B cell (primary cell): ENCODE measurements around the gene VAC14. TPM values are rescaled to one million over a fixed set of nuclear protein-coding genes. Genes with fewer than 3 reads are reported as not detected.

Experiments
- ATAC-seq: fragments of 200-7000 bp; cut with Tn5 transposase; one replicate; pipeline ENCODE4 v1.10.0; 2021; ENCODE audit warnings: low read depth, mild to moderate bottlenecking, moderate number of reproducible peaks, moderate library complexity
- CTCF ChIA-PET: fragments of 350-600 bp; sonication (Branson Sonifier 250); formaldehyde crosslinking; loops from one replicate; lab custom pipeline; 2021; ENCODE audit warnings: antibody characterized with exemption, inconsistent platforms; lab: Charles Lee
- POLR2A ChIA-PET: fragments of 350-600 bp; sonication (Branson Sonifier 250); formaldehyde crosslinking; loops from one replicate; lab custom pipeline; 2021; ENCODE audit warnings: antibody characterized with exemption; lab: Charles Lee
- DNase-seq: peaks from one replicate; pipeline ENCODE4 v3.0.0; 2013
- H2AFZ ChIP-seq: 2 replicates; pipeline ENCODE4 v1.6.1; 2012; ENCODE audit warnings: mild to moderate bottlenecking, low read depth, low read length; ENCODE audit not compliant: insufficient read depth, poor library complexity, severe bottlenecking
- H3K27ac ChIP-seq, 2 donors: 1 replicate in 1 of 2; 2 replicates in 1 of 2; pipeline ENCODE4 v1.5.1; 2012 to 2013; ENCODE audit warnings: low read length in 2 of 2, mild to moderate bottlenecking in 2 of 2, moderate library complexity in 1 of 2
- H3K27me3 ChIP-seq, 4 experiments: fragments of 200-600 bp in 1 of 4; sonication (generic) in 1 of 4; replicated peaks in 1 of 4; 1 replicate in 2 of 4; 2 replicates in 2 of 4; pipeline versions ENCODE4 v1.6.1 to v1.7.0; 2013 to 2016; ENCODE audit warnings: low read length in 3 of 4, mild to moderate bottlenecking in 2 of 4, mixed read lengths in 1 of 4, moderate library complexity in 1 of 4; ENCODE audit not compliant: insufficient read depth in 4 of 4, control insufficient read depth in 3 of 4; ENCODE audit errors: control extremely low read depth in 1 of 4
- H3K36me3 ChIP-seq, 2 experiments: replicated peaks in 1 of 2; 1 replicate in 1 of 2; 2 replicates in 1 of 2; pipeline versions ENCODE4 v1.6.1 to v1.7.1; 2013; ENCODE audit warnings: low read length in 1 of 2; ENCODE audit not compliant: insufficient read depth in 2 of 2, control insufficient read depth in 1 of 2; ENCODE audit errors: control extremely low read depth in 1 of 2, extremely low read depth in 1 of 2
- H3K4me1 ChIP-seq, 2 donors: fragments of 200-600 bp in 1 of 2; sonication (generic) in 1 of 2; 1 replicate in 1 of 2; 2 replicates in 1 of 2; pipeline versions ENCODE4 v1.5.1 to v1.6.1; 2013 to 2017; ENCODE audit warnings: low read length in 2 of 2; ENCODE audit not compliant: control insufficient read depth in 2 of 2, insufficient read depth in 2 of 2
- H3K4me2 ChIP-seq: replicated peaks from 2 replicates; pipeline ENCODE3; 2012; ENCODE audit warnings: mild to moderate bottlenecking, low read depth, low read length; ENCODE audit not compliant: poor library complexity, severe bottlenecking
- H3K4me3 ChIP-seq, 5 experiments: fragments of 200-600 bp in 1 of 5; sonication (generic) in 1 of 5; 1 replicate in 3 of 5; 2 replicates in 2 of 5; pipeline versions ENCODE4 v1.5.1 to v1.7.0; 2011 to 2016; ENCODE audit warnings: low read length in 4 of 5, mild to moderate bottlenecking in 4 of 5, low read depth in 2 of 5, control low read depth in 1 of 5, moderate library complexity in 1 of 5; ENCODE audit not compliant: insufficient read depth in 1 of 5; ENCODE audit errors: control extremely low read depth in 1 of 5, extremely low read depth in 1 of 5
- H3K79me2 ChIP-seq: fragments of 200-600 bp; sonication (generic); one replicate; pipeline ENCODE4 v1.6.0; 2016; ENCODE audit warnings: low read length; ENCODE audit not compliant: control insufficient read depth, insufficient read depth
- H3K9ac ChIP-seq: fragments of 200-600 bp; sonication (generic); 2 replicates; pipeline ENCODE4 v1.6.1; 2017; ENCODE audit warnings: mild to moderate bottlenecking, low read length, moderate library complexity
- H3K9me3 ChIP-seq, 3 donors: one replicate each; pipeline versions ENCODE4 v1.6.1 to v1.7.1; 2013; ENCODE audit warnings: low read length in 2 of 3; ENCODE audit not compliant: control insufficient read depth in 2 of 3, insufficient read depth in 1 of 3; ENCODE audit errors: control extremely low read depth in 1 of 3
- H4K20me1 ChIP-seq: 2 replicates; pipeline ENCODE4 v1.6.0; 2012; ENCODE audit warnings: mild to moderate bottlenecking, low read length; ENCODE audit not compliant: insufficient read depth, control insufficient read depth, poor library complexity, severe bottlenecking
- H3K27ac Mint-ChIP-seq: one replicate; pipeline ENCODE4 v1.8.0; 2021; ENCODE audit warnings: mixed read lengths
- H3K27me3 Mint-ChIP-seq: one replicate; pipeline ENCODE4 v1.8.0; 2021; ENCODE audit warnings: mixed read lengths
- H3K4me1 Mint-ChIP-seq: one replicate; pipeline ENCODE4 v1.8.0; 2021; ENCODE audit warnings: mixed read lengths
- H3K4me3 Mint-ChIP-seq: one replicate; pipeline ENCODE4 v1.8.0; 2021; ENCODE audit warnings: mixed read lengths
- H3K9me3 Mint-ChIP-seq: one replicate; pipeline ENCODE4 v1.8.0; 2022; ENCODE audit warnings: mixed read lengths; ENCODE audit not compliant: insufficient read depth
- CTCF ChIP-seq: fragments of 200-600 bp; IDR thresholded peaks from one replicate; pipeline ENCODE4 v1.8.0; 2022; ENCODE audit warnings: antibody characterized with exemption, mild to moderate bottlenecking
- EZH2 ChIP-seq: IDR thresholded peaks from 2 replicates; pipeline ENCODE4 v1.6.1; 2012; ENCODE audit warnings: borderline replicate concordance, low read depth, mild to moderate bottlenecking, moderate library complexity, low read length; ENCODE audit not compliant: insufficient read depth, poor library complexity, severe bottlenecking
- WGBS: methylation state at CpG from one replicate; pipeline ENCODE4 v1.1.5; 2013; ENCODE audit warnings: missing lambda C conversion rate; ENCODE audit not compliant: insufficient coverage; 5-methylcytosine and 5-hydroxymethylcytosine counted together
- intact Hi-C: fragments of 100-400 bp; cut with micrococcal nuclease; formaldehyde crosslinking; loops from one replicate; pipeline ENCODE4 v1.10.0; 2022
- polyA plus RNA-seq: library from polyadenylated mRNA; depleted of rRNA; stranded (reverse); fragments of >200 nt; gene quantifications from 2 replicates; pipeline ENCODE4 v1.2.3, GENCODE V29; 2012
- total RNA-seq, 2 donors: library from RNA; stranded (reverse); fragments of 120-200 nt in 1 of 2; gene quantifications; 1 replicate in 1 of 2; 2 replicates in 1 of 2; pipeline versions ENCODE4 v1.2.3 to v1.2.4, GENCODE V29; 2013 to 2022

The VAC14 gene
- total and polyA plus RNA-seq, 2 donors (not counting 1 experiment from before 2014, with no cell fraction given): 42.6 to 64.7 TPM

GRCh38 chr16:70682239-70683145, 118.5 kb downstream of the VAC14 start:
- H3K9me3 Mint-ChIP-seq: no peaks in the 10 kb centered on the region
- no peak for ATAC-seq
- POLR2A ChIA-PET: no interaction called here
- peaks cover 9% of the 10 kb centered on the region for H3K27me3 Mint-ChIP-seq
- no peak for TF ChIP-seq EZH2
- TF ChIP-seq CTCF: no peak
- 83% methylated on average over 7 of the region's 14 CpGs for WGBS
- no peak overlapping the region for H3K27ac ChIP-seq
- H3K4me3 ChIP-seq: no peak overlapping the region
- CTCF ChIA-PET: no interaction called here
- H3K4me3 Mint-ChIP-seq: no peak overlapping the region
- intact Hi-C loops: no loop called here
- peaks cover 0 to 25% (median 3%) of the 10 kb centered on the region in 4 experiments for H3K27me3 ChIP-seq
- H3K4me1 Mint-ChIP-seq: peaks cover 9% of the 10 kb centered on the region
- no peak overlapping the region for H2AFZ ChIP-seq
- H4K20me1 ChIP-seq: no peaks in the 10 kb centered on the region
- no peaks in the 10 kb centered on the region for H3K79me2 ChIP-seq
- DNase-seq: no peak
- no peak overlapping the region for H3K27ac Mint-ChIP-seq
- peaks cover 0 to 4% of the 10 kb centered on the region in 2 donors for H3K4me1 ChIP-seq
- H3K9ac ChIP-seq: no peak overlapping the region
- no peaks in the 10 kb centered on the region for H3K9me3 ChIP-seq
- H3K4me2 ChIP-seq: no peak overlapping the region
- H3K36me3 ChIP-seq: no peaks in the 10 kb centered on the region
